Kidney (tissue), 14 donors: ENCODE results near the gene DDAH2. TPM values are rescaled to one million over a fixed set of nuclear protein-coding genes. Genes with fewer than 3 reads are reported as not detected.

Experiments used
- DNase-seq, 5 donors: peaks; one replicate each; pipeline ENCODE4 v3.0.0-alpha.2; 2013 to 2020
- FAIRE-seq: peaks from 2 replicates; lab custom pipeline; 2012; peaks lifted over from hg19 to GRCh38; lab: Jason Lieb, UNC
- H3K27ac ChIP-seq, 2 donors: one replicate each; pipeline ENCODE4 v1.7.0; 2013; ENCODE audit warnings: low read depth in 2 of 2, low read length in 2 of 2, inconsistent platforms in 1 of 2
- H3K27me3 ChIP-seq: one replicate; pipeline ENCODE4 v1.7.1; 2013; ENCODE audit warnings: low read length, inconsistent platforms; ENCODE audit not compliant: control insufficient read depth, insufficient read depth
- H3K36me3 ChIP-seq, 3 donors: one replicate each; pipeline versions ENCODE4 v1.7.0 to v1.7.1; 2013; ENCODE audit warnings: low read length in 3 of 3, control low read depth in 1 of 3, inconsistent platforms in 1 of 3; ENCODE audit not compliant: insufficient read depth in 3 of 3, control insufficient read depth in 2 of 3
- H3K4me1 ChIP-seq, 3 donors: one replicate each; pipeline versions ENCODE4 v1.7.0 to v1.7.1; 2013; ENCODE audit warnings: low read length in 3 of 3, inconsistent platforms in 1 of 3, low read depth in 1 of 3; ENCODE audit not compliant: control insufficient read depth in 2 of 3, insufficient read depth in 2 of 3
- H3K4me3 ChIP-seq, 3 donors: one replicate each; pipeline versions ENCODE4 v1.7.0 to v1.8.1; 2013; ENCODE audit warnings: low read length in 3 of 3, control low read depth in 1 of 3, inconsistent platforms in 1 of 3
- H3K9ac ChIP-seq, 3 donors: one replicate each; pipeline versions ENCODE4 v1.7.0 to v1.7.1; 2013; ENCODE audit warnings: low read length in 3 of 3, control low read depth in 1 of 3, inconsistent platforms in 1 of 3
- H3K9me3 ChIP-seq, 3 donors: one replicate each; pipeline versions ENCODE4 v1.7.0 to v1.7.1; 2013; ENCODE audit warnings: low read length in 3 of 3, control low read depth in 1 of 3, inconsistent platforms in 1 of 3; ENCODE audit not compliant: control insufficient read depth in 2 of 3, insufficient read depth in 1 of 3
- CTCF ChIP-seq: IDR thresholded peaks from 3 replicates; pipeline ENCODE4 v1.5.1; 2012; ENCODE audit warnings: mild to moderate bottlenecking, moderate library complexity, borderline replicate concordance; ENCODE audit not compliant: insufficient read depth; ENCODE audit errors: extremely low read depth
- intact Hi-C: fragments of 100-400 bp; cut with DNase I; formaldehyde crosslinking; loops from one replicate; pipeline ENCODE4 v1.11.1; 2022
- polyA plus RNA-seq: library from polyadenylated mRNA; stranded (reverse); fragments of 350-450 nt; fragmentation: Illumina TruSeq; extraction: RNeasy Lipid Tissue Mini Kit (QIAGEN cat#74804); gene quantifications from one replicate; pipeline ENCODE4 v1.2.3, GENCODE V29; 2014; ENCODE audit warnings: low read depth, low replicate concordance; ENCODE audit not compliant: insufficient read depth
- total RNA-seq: library from RNA; stranded (reverse); fragmentation: NEBNext Ultra II Directional; extraction: Animal tissue kit (Norgen Biotek cat#: 25700); gene quantifications from one replicate; pipeline ENCODE4 v1.2.1, GENCODE V29; 2021
- donor health status: control.
- donor health status: control.
- donor health status: control.
- donor health status: control.
- donor health status: control.
- donor health status: DM: yes; HTN: yes; CAD: no.
- donor health status: Normal renal cell carcinoma (clear cell type).

Gene DDAH2
- total and polyA plus RNA-seq, 2 donors from 2014 or later, result 98.9 to 147 TPM

GRCh38 chr6:31775633-31776484 is 46.8 kb upstream of the DDAH2 start:
- no peak for FAIRE-seq
- TF ChIP-seq CTCF, result no peak
- intact Hi-C loops, result no loop called here
- peaks cover 0 to 7% (median 0%) of the 10 kb centered on the region in 3 donors for H3K36me3 ChIP-seq
- H3K4me1 ChIP-seq, result peaks cover 0 to 19% (median 0%) of the 10 kb centered on the region in 3 donors
- H3K27me3 ChIP-seq, result no peaks in the 10 kb centered on the region
- H3K27ac ChIP-seq, result peak overlapping the region; percentile 77 to 92
- no peak for DNase-seq
- peak overlapping the region in 1 of 3 donors; percentile 19 for H3K9ac ChIP-seq
- peak overlapping the region in 1 of 3 donors; percentile 31 for H3K4me3 ChIP-seq
- no peaks in the 10 kb centered on the region for H3K9me3 ChIP-seq

- Histone ChIP-seq H3K4me1 (peaks cover 0 to 19% (median 0%) of the 10 kb centered on the region in 3 donors), H3K27ac (peak overlapping the region; percentile 77 to 92), H3K9me3 (no peaks in the 10 kb centered on the region), H3K9ac (peak overlapping the region in 1 of 3 donors; percentile 58), H3K27me3 (no peaks in the 10 kb centered on the region), H3K36me3 (peaks cover 0 to 1% (median 0%) of the 10 kb centered on the region in 3 donors), H3K4me3 (peak overlapping the region in 1 of 3 donors; percentile 13)
- TF ChIP-seq CTCF, result no peak
- intact Hi-C loops, result no loop called here
- no peak for DNase-seq
- no peak for FAIRE-seq
These were observed 46.1 kb upstream of the DDAH2 start for GRCh38 chr6:31775184-31775583.

- Histone ChIP-seq H3K4me3 (no peak overlapping the region), H3K9ac (no peak overlapping the region), H3K36me3 (no peaks in the 10 kb centered on the region), H3K27me3 (no peaks in the 10 kb centered on the region), H3K9me3 (no peaks in the 10 kb centered on the region), H3K4me1 (peaks cover 0 to 16% (median 0%) of the 10 kb centered on the region in 3 donors), H3K27ac (no peak overlapping the region)
- no peak for TF ChIP-seq CTCF
- FAIRE-seq (no peak), DNase-seq (no peak)
- intact Hi-C loops, result no loop called here
These were observed 42.9 kb upstream of the DDAH2 start for GRCh38 chr6:31771992-31772358.
